Fibroblast of lung (primary cell): Measurements from ENCODE around the gene STIMATE. TPM values are rescaled to one million over a fixed set of nuclear protein-coding genes. Genes with fewer than 3 reads are reported as not detected.

Source experiments
- DNase-seq, 2 donors: peaks; one replicate each; pipeline versions ENCODE4 v3.0.0 to v3.0.0-alpha.2; 2010; ENCODE audit warnings: low read depth in 2 of 2
- H2AFZ ChIP-seq: 2 replicates; pipeline ENCODE4 v1.5.1; 2012; ENCODE audit warnings: low read length, control low read depth, inconsistent platforms
- H3K27ac ChIP-seq: 2 replicates; pipeline ENCODE4 v1.5.1; 2011; ENCODE audit warnings: low read length, control low read depth; ENCODE audit not compliant: insufficient read depth
- H3K27me3 ChIP-seq: 2 replicates; pipeline ENCODE4 v1.5.1; 2011; ENCODE audit warnings: mild to moderate bottlenecking, low read length; ENCODE audit not compliant: control insufficient read depth, insufficient read depth
- H3K36me3 ChIP-seq: 2 replicates; pipeline ENCODE4 v1.5.1; 2011; ENCODE audit warnings: low read length; ENCODE audit not compliant: control insufficient read depth, insufficient read depth
- H3K4me1 ChIP-seq: 2 replicates; pipeline ENCODE4 v1.5.1; 2011; ENCODE audit warnings: low read length; ENCODE audit not compliant: control insufficient read depth, insufficient read depth; ENCODE audit errors: extremely low read depth
- H3K4me2 ChIP-seq: 2 replicates; pipeline ENCODE4 v1.5.1; 2011; ENCODE audit warnings: low read length, control low read depth; ENCODE audit not compliant: insufficient read depth; ENCODE audit errors: extremely low read depth
- H3K4me3 ChIP-seq, 4 experiments: fragments of 200-600 bp in 1 of 4; sonication (generic) in 1 of 4; replicated peaks in 1 of 4; 2 replicates each; pipeline ENCODE4 v1.5.1; 2011 to 2016; ENCODE audit warnings: low read length in 4 of 4, low read depth in 3 of 4, mild to moderate bottlenecking in 3 of 4, control low read depth in 2 of 4, inconsistent platforms in 1 of 4, mixed read lengths in 1 of 4; ENCODE audit not compliant: insufficient read depth in 1 of 4; ENCODE audit errors: control extremely low read depth in 1 of 4
- H3K79me2 ChIP-seq: 2 replicates; pipeline ENCODE4 v1.5.1; 2012; ENCODE audit warnings: mild to moderate bottlenecking, low read length, inconsistent platforms; ENCODE audit not compliant: control insufficient read depth, insufficient read depth
- H3K9ac ChIP-seq: 2 replicates; pipeline ENCODE4 v1.5.1; 2011; ENCODE audit warnings: mild to moderate bottlenecking, low read length, control low read depth; ENCODE audit not compliant: insufficient read depth
- H3K9me3 ChIP-seq: 2 replicates; pipeline ENCODE4 v1.5.1; 2012; ENCODE audit warnings: low read depth, low read length; ENCODE audit not compliant: control insufficient read depth, insufficient read depth
- H4K20me1 ChIP-seq: 2 replicates; pipeline ENCODE4 v1.5.1; 2011; ENCODE audit warnings: low read length; ENCODE audit not compliant: control insufficient read depth, insufficient read depth; ENCODE audit errors: extremely low read depth
- CTCF ChIP-seq, 2 donors: IDR thresholded peaks in 1 of 2; conservative IDR thresholded peaks in 1 of 2; 1 replicate in 1 of 2; 2 replicates in 1 of 2; pipeline ENCODE4 v1.5.1; 2011 to 2012; ENCODE audit warnings: low read length in 2 of 2, control low read depth in 1 of 2, inconsistent platforms in 1 of 2, low read depth in 1 of 2, mild to moderate bottlenecking in 1 of 2
- EZH2 ChIP-seq: IDR thresholded peaks from 2 replicates; pipeline ENCODE4 v1.5.1; 2012; ENCODE audit warnings: low read length, control low read depth, mild to moderate bottlenecking; ENCODE audit errors: missing control alignments
- polyA plus RNA-seq, 2 donors: library from polyadenylated mRNA; depleted of rRNA in 1 of 2; stranded (reverse) in 1 of 2; unstranded in 1 of 2; fragments of >200 nt; gene quantifications; 2 replicates each; pipeline ENCODE4 v1.2.1, GENCODE V29; 2011 to 2012; ENCODE audit warnings: missing spikeins in 1 of 2
- total RNA-seq: library from RNA; depleted of rRNA; stranded (reverse); fragments of >200 nt; gene quantifications from 2 replicates; pipeline ENCODE4 v1.2.1, GENCODE V29; 2014

Gene STIMATE
- total and polyA plus RNA-seq, 2 donors (not counting 1 experiment from before 2014, with no cell fraction given) = 11.6 to 13.0 TPM

- no peak overlapping the region for H3K9ac ChIP-seq
- no peak overlapping the region for H3K4me2 ChIP-seq
- no peak overlapping the region for H2AFZ ChIP-seq
- no peak overlapping the region for H3K4me3 ChIP-seq
- no peaks in the 10 kb centered on the region for H3K9me3 ChIP-seq
- no peak for DNase-seq
- H3K36me3 ChIP-seq = no peaks in the 10 kb centered on the region
- H3K27ac ChIP-seq = no peak overlapping the region
- no peaks in the 10 kb centered on the region for H3K79me2 ChIP-seq
- no peaks in the 10 kb centered on the region for H4K20me1 ChIP-seq
- no peaks in the 10 kb centered on the region for H3K27me3 ChIP-seq
- no peaks in the 10 kb centered on the region for H3K4me1 ChIP-seq
- TF ChIP-seq CTCF (conservative IDR thresholded peaks at IDR 0.05 in 1 of 2, IDR thresholded peaks at IDR 0.05 in 1 of 2; ENCODE audit: low read depth in 1 of 2, low read length in 2 of 2) (no peak), EZH2 (no peak)
Observed at GRCh38 chr3:52923963-52924362, 26.6 kb upstream of the STIMATE start.

- no peaks in the 10 kb centered on the region for H4K20me1 ChIP-seq
- TF ChIP-seq EZH2 (no peak), CTCF (conservative IDR thresholded peaks at IDR 0.05 in 1 of 2, IDR thresholded peaks at IDR 0.05 in 1 of 2; ENCODE audit: low read depth in 1 of 2, low read length in 2 of 2) (no peak)
- no peaks in the 10 kb centered on the region for H3K36me3 ChIP-seq
- H3K9me3 ChIP-seq = no peaks in the 10 kb centered on the region
- no peak overlapping the region for H2AFZ ChIP-seq
- H3K27ac ChIP-seq = no peak overlapping the region
- H3K4me3 ChIP-seq = no peak overlapping the region
- H3K79me2 ChIP-seq = no peaks in the 10 kb centered on the region
- H3K4me2 ChIP-seq = no peak overlapping the region
- H3K9ac ChIP-seq = no peak overlapping the region
- H3K27me3 ChIP-seq = no peaks in the 10 kb centered on the region
- DNase-seq = no peak
- H3K4me1 ChIP-seq = no peaks in the 10 kb centered on the region
Observed at GRCh38 chr3:52920841-52921240, 23.5 kb upstream of the STIMATE start.

GRCh38 chr3:52917044-52917443 lies 19.7 kb upstream of the STIMATE start:
- Histone ChIP-seq H4K20me1 (no peaks in the 10 kb centered on the region), H3K9ac (no peak overlapping the region), H3K36me3 (no peaks in the 10 kb centered on the region), H3K79me2 (no peaks in the 10 kb centered on the region), H2AFZ (no peak overlapping the region), H3K4me3 (no peak overlapping the region), H3K4me2 (no peak overlapping the region), H3K27ac (no peak overlapping the region), H3K4me1 (no peaks in the 10 kb centered on the region), H3K9me3 (no peaks in the 10 kb centered on the region), H3K27me3 (no peaks in the 10 kb centered on the region)
- DNase-seq = no peak
- no peak for TF ChIP-seq EZH2
- no peak for TF ChIP-seq CTCF (conservative IDR thresholded peaks at IDR 0.05 in 1 of 2, IDR thresholded peaks at IDR 0.05 in 1 of 2; ENCODE audit: low read depth in 1 of 2, low read length in 2 of 2)
